Sigmoid colon (tissue), 4 donors: Measurements from ENCODE around the gene BANF1.
"Not testable (repeated sequence)": the region's sequence is repeated elsewhere in the genome, so short reads cannot be mapped to it uniquely, and the experiment has no call there.

Source experiments
- CTCF ChIP-seq, 4 experiments: fragments of 450-650 bp in 3 of 4; fragments of 200-600 bp in 1 of 4; IDR thresholded peaks; one replicate each; pipeline ENCODE4 v1.5.1; 2016 to 2019; ENCODE audit warnings: antibody characterized with exemption in 4 of 4, mild to moderate bottlenecking in 3 of 4, moderate library complexity in 2 of 4
- POLR2A ChIP-seq, 2 donors: fragments of 450-650 bp; IDR thresholded peaks; one replicate each; pipeline ENCODE4 v1.6.1; 2016; ENCODE audit warnings: antibody characterized with exemption in 2 of 2, mild to moderate bottlenecking in 2 of 2, moderate library complexity in 2 of 2
- POLR2AphosphoS5 ChIP-seq, 4 donors: sonication (generic); formaldehyde crosslinking; IDR thresholded peaks; one replicate each; pipeline ENCODE4 v1.6.1; 2017; ENCODE audit warnings: antibody characterized with exemption in 4 of 4

GRCh38 chr11:66010036-66010435, 7.7 kb downstream of the BANF1 start:
- not testable (repeated sequence) for TF ChIP-seq CTCF, POLR2AphosphoS5, POLR2A (IDR thresholded peaks at IDR 0.05)
